HG03521 (cell line): ENCODE measurements around the gene C1QTNF1.

Experiments used
- ATAC-seq: cut with Tn5 transposase; IDR thresholded peaks from one replicate; pipeline ENCODE4 v1.9.1; 2021; ENCODE audit warnings: mild to moderate bottlenecking, moderate library complexity; ENCODE audit not compliant: unreplicated experiment

The C1QTNF1 gene

DNA sequence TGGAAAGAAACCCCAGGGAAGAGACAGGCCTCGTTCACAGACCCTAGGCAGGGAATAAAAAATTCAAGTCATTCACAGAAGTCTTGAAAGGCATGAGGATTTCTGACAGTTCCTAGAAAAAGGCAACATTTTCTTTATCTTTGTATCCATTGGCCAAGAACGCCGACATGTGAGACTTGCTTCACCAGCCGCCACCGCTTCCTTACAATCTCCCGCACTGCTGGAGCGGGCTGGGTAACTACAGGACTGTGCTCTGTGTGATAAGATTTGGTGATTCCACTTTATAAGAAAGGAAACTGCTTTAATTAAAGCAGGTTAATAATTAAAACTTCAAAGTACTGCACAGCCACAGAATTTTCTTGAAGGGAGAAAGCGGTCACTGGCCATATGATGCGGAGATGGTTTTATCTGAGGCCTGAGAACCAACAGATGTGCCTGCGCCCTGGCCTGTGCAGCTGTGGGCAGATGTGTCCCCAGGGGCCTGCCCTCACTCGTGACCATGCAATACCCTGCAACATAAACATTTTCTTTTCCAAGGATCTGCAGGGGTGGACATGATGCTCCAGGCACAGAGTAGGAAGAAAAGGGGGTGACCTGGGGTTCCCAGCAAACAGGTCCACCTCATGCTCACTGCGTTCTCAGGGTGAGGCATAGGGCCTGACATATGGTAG lies 31.3 kb upstream of the C1QTNF1 start:
- no peak for ATAC-seq

GRCh38 chr17:78993241-78993956 lies 30.6 kb upstream of the C1QTNF1 start:
- ATAC-seq = no peak

- ATAC-seq = no peak
These were observed 29.8 kb upstream of the C1QTNF1 start for GRCh38 chr17:78993981-78994671.

GRCh38 chr17:78995022-78995760 lies 28.8 kb upstream of the C1QTNF1 start:
- ATAC-seq = no peak

DNA sequence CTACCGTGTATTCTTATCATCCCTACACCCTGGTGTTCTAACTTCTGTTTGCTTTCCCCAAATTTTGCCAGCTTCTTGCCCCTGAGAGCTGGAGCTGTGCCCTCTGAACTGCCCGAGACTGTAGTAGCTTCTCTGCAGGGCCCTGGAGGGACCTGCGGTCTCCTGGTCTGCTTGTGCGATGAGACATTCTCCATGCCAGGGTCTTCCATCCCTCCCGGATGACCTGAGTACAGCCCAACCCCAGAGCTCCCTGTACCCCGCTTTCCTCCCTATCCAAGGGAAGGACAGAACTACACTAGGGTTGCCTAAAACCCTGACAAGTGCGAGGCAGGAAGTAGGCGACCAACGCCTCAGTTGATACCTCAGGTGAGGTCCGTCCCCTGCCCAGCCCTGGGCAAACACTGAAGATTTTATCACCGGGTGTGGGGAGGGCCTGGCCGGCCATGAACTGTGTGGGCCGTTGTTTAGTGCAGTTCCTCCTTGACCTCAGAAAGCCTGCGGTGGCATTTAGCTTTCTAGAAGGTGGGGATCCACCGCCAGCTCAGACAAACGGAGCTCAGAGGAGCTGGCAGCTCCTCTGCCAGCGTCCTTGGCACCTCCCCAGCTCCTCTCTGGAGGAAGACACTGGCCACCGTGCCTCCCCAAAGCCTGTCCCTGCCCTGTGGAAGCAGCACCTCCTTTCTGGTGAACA lies 28.1 kb upstream of the C1QTNF1 start:
- ATAC-seq = no peak

DNA sequence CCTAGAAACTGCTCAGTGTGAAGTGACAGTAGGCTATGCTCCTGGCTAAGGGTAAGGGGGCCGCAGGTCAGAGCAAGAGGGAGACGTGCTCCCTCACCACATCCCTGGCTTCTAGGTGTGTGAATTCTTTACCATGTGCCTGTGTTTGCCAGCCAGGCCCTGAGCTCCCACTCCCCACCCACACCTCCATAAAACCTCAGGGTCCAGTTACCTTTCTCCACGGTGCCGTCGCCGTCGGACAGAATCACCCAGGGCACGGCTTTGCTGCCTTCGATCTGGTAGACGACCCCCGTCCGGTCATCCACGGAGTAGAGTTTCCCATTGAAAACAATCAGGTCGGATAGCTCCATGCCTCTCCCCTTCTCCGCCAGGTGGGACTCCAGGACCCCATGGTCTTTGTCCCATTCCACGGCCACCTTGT lies 27.2 kb upstream of the C1QTNF1 start:
- ATAC-seq = no peak

GRCh38 chr17:78997231-78997741 lies 26.7 kb upstream of the C1QTNF1 start:
- no peak for ATAC-seq

DNA sequence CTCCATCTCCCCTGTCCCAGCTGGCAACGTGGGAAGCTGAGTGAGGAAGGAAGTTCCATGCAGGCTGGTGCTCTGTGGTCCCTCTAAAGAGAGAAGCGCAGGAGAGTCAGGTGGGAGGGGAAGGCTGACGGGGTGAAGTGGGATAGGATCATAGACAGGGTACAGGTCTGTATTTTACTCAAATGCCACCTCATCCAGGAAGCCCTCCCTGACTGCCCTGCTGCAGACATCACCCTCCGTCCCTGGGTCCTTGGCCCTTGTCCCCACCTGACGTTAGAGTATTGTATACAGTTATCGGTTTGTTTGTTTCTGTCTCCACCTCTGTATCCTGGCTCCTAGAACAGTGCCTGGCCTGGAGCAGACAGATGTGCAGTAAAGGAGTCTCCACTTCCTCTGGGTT lies 26.1 kb upstream of the C1QTNF1 start:
- no peak for ATAC-seq

- ATAC-seq = no peak
These were observed 25.5 kb upstream of the C1QTNF1 start for GRCh38 chr17:78998311-78999055.

DNA sequence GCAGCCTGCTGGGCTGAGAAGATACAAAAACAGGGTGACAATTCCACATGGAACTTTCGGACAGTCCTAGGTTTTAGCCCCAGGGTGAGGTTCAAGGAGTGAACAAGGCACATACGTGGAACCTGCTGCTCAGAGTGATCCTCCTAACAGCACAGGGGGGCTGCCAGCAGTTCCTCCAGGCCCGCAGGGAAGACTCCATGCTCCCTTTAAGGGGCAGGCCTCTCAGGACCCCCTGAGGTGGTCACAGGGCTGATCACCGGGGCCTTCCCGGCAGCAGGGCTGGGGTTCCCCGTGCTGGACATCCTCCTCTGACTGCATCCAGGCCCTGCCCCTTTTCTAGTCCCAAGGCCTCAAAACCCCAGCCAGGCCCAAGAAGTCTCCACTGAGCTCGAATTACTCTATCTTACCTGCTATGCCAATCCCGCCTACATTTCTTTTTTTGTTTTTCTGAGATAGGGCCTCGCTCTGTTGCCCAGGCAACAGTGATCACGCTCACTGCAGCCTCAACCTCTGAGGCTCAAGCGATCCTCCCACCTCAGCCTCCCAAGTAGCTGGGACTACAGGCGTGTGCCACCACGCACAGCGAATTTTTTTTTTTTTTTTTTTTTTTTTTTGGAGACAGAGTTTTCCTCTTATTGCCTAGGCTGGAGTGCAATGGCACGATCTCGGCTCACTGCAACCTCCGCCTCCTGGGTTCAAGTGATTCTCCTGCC lies 24.8 kb upstream of the C1QTNF1 start:
- no peak for ATAC-seq

DNA sequence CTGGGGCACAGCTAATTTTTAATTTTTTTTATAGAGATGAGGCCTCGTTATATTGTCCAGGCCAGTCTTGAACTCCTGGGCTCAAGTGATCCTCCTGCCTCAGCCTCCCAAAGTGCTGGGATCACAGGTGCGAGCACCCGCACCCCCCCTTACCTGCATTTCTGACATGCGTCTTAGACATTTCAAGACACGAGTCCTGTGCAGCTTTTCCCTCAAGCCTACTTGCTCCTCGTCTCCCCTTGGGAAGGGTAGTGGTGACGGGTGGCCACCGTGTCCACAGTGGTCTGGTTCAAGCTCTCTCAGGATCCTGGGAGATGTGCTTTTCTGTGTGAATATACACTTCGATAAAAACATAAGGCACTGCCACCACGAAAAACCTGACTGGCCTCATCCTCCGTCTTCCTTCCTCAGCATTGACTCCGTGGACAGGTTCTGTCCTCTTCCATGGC lies 24.0 kb upstream of the C1QTNF1 start:
- no peak for ATAC-seq

DNA sequence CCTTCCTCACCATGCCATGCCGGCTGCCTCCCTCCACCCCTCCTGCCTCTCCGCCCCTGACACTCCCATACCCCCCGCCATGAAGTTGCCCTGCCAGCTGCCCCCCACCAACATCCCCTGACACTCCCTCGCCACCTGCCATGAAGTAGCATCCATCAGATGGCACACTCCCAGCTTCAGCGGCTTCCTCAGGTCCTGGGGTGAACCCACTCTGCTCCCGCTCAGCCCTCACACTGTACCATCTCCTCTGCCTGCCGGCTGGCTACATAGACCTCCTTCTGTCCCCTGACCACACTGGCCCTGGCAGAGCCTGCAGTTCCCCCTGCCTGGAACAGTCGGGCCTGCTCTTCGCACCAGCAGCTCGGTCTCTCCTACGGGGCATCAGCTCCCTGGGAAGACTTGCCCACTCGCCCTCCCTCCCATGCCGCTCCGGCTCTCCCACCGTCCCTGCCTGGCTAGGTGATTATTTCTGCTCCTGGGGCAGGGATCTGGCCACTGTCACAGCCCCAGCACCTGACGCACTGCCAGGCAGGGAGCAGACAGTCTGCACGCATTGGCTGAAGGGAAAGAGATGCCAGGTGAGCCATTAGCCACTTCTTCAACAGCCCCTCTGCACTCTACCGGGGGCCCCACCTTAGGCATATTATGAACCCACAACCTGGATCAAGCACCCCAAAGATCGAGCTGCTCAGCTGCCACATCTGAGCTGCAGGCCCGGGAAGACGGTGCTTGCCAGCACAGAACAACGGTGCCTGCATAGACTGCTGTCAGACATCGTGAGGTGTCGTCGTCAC lies 23.4 kb upstream of the C1QTNF1 start:
- ATAC-seq = no peak

GRCh38 chr17:79001190-79002020 lies 22.6 kb upstream of the C1QTNF1 start:
- ATAC-seq = no peak

DNA sequence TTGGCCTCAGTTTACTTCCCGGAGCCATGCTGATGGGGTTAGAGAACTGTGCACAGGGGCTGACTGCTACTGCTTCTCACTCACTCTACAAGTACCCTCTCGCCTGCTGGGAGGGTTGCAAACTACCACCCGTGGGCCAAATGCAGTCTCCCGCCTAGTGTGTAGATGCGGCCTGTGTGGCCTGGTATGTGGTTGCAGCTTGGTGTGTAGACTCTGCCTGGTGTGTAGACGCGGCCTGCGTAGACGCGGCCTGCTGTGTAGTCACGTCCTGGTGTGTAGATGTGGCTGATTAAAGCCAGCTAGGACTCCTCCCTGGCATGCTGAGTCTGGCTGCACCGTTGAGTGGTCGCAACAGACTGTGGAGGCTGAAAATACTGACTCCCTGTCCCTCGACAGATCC lies 21.7 kb upstream of the C1QTNF1 start:
- ATAC-seq = no peak

- no peak for ATAC-seq
These were observed 21.0 kb upstream of the C1QTNF1 start for GRCh38 chr17:79002796-79003593.

DNA sequence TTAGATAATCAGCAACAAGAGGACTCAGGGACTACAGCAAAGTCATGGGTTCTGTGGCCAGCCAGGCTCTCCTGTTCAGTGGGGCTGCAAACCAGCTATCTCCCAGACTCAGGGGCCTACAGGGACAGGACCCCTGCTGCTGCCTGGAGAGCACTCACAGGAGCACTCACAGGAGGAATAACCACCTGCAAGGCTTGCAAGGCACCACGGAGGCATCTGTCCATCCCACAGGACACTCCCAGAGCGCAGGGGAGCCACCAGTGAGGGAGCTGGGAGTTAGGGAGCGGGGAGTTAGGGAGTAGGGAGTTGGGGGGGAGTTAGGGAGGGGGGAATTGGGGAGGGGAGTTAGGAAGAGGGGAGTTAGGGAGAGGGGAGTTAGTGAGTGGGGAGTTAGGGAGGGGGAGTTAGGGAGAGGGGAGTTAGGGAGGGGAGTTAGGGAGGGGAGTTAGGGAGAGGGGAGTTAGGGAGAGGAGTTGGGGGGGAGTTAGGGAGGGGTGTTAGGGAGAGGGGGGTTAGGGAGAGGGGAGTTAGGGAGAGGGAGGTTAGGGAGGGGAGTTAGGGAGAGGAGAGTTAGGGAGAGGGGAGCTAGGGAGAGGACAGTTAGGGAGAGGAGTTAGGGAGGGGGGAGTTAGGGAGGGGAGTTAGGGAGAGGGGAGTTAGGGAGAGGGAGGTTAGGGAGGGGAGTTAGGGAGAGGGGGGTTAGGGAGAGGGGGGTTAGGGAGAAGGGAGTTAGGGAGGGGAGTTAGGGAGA lies 20.1 kb upstream of the C1QTNF1 start:
- no peak for ATAC-seq
